GM18867 (cell line): ENCODE results near the gene ANGPTL1.
"Not testable (repeated sequence)": the region's sequence is repeated elsewhere in the genome, so short reads cannot be mapped to it uniquely, and the experiment has no call there.

Experiments
- ATAC-seq: cut with Tn5 transposase; IDR thresholded peaks from one replicate; pipeline ENCODE4 v1.9.1; 2021; ENCODE audit warnings: mild to moderate bottlenecking, moderate library complexity; ENCODE audit not compliant: unreplicated experiment

ANGPTL1 gene

GRCh38 chr1:178868706-178869105, 2.2 kb downstream of the ANGPTL1 start:
- ATAC-seq: no peak

GRCh38 chr1:178867670-178868069, 3.2 kb downstream of the ANGPTL1 start:
- ATAC-seq: no peak

- peak; percentile 49 for ATAC-seq
Observed at GRCh38 chr1:178864326-178864725, 6.6 kb downstream of the ANGPTL1 start.

- no peak for ATAC-seq
Observed at GRCh38 chr1:178862864-178863263, 8.0 kb downstream of the ANGPTL1 start.

GRCh38 chr1:178862416-178862815, 8.5 kb downstream of the ANGPTL1 start:
- no peak for ATAC-seq

GRCh38 chr1:178857126-178857525, 13.8 kb downstream of the ANGPTL1 start:
- ATAC-seq: no peak

GRCh38 chr1:178849918-178850317, 21.0 kb downstream of the ANGPTL1 start:
- no peak for ATAC-seq

GRCh38 chr1:178847919-178848318, 23.0 kb downstream of the ANGPTL1 start:
- ATAC-seq: not testable (repeated sequence)

GRCh38 chr1:178847396-178847849, 23.5 kb downstream of the ANGPTL1 start:
- no peak for ATAC-seq

GRCh38 chr1:178846306-178846705, 24.6 kb downstream of the ANGPTL1 start:
- no peak for ATAC-seq

GRCh38 chr1:178844436-178844835, 26.4 kb downstream of the ANGPTL1 start:
- no peak for ATAC-seq

GRCh38 chr1:178825167-178825566, 45.7 kb downstream of the ANGPTL1 start:
- ATAC-seq: no peak

- ATAC-seq: no peak
Observed at GRCh38 chr1:178821134-178821866, 49.6 kb downstream of the ANGPTL1 start.

GRCh38 chr1:178819123-178819522, 51.8 kb downstream of the ANGPTL1 start:
- no peak for ATAC-seq

- no peak for ATAC-seq
Observed at GRCh38 chr1:178818416-178818815, 52.5 kb downstream of the ANGPTL1 start.

GRCh38 chr1:178810585-178810984, 60.3 kb downstream of the ANGPTL1 start:
- no peak for ATAC-seq

- no peak for ATAC-seq
Observed at GRCh38 chr1:178808529-178808928, 62.3 kb downstream of the ANGPTL1 start.

GRCh38 chr1:178806665-178807300, 64.1 kb downstream of the ANGPTL1 start:
- no peak for ATAC-seq

- no peak for ATAC-seq
Observed at GRCh38 chr1:178802873-178803272, 68.0 kb downstream of the ANGPTL1 start.
